ENCODE data around the gene SCIMP.
"Not testable (repeated sequence)": the region's sequence is repeated elsewhere in the genome, so short reads cannot be mapped to it uniquely, and the experiment has no call there.

SCIMP gene

DNA sequence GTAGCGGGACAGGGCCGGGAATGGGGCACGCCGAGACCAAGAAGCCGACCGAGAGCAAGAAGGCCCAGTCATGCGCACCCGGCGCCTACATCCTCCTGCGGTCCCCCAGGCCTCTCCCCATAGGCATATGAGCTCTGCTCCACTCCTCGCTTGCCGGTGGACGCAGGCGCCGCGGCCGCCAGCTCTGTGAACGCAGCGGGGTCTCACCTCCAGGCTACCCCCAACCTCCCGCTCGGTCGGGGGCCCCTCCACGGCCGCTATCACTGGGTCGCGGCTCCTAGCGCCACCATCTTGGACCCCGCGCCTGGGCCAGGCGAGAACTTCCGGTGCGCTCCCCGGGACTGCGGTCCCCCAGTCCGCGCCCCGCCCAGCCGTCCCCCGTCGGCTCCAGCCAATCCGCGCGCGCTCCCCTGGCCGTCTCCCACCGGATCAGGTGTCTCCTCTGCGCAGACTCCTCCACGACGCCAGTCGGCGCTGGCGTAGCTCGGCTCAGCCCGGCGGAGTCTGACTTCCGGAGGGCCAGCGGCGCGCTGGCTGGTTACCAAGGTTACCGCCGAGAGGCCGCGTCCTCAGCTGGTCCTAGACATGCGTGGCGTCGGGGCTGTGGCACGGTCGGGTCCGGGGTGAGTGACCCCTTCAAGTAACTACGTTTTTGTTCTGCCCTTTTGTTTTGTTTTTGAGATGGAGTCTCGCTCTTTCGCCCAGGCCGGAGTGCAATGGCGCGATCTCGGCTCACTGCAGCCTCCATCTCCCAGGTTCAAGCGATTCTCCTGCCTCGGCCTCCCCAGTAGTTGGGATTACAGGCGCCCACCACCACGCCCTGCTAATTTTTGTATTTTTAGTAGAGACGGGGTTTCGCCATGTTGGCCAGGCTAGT, 42.9 kb downstream of the SCIMP start, which contains the start of gene ZNF594:
Gene ZNF594 (minus strand): TSS at position 328 of the 877 bp plus-strand sequence. CDS start 7,612 bp downstream, outside the sequence.
- DNase-seq (ENCODE audit: low read depth in 3 of 3, low spot score in 1 of 3), result peak; percentile 92 to 93 (median 92)

DNA sequence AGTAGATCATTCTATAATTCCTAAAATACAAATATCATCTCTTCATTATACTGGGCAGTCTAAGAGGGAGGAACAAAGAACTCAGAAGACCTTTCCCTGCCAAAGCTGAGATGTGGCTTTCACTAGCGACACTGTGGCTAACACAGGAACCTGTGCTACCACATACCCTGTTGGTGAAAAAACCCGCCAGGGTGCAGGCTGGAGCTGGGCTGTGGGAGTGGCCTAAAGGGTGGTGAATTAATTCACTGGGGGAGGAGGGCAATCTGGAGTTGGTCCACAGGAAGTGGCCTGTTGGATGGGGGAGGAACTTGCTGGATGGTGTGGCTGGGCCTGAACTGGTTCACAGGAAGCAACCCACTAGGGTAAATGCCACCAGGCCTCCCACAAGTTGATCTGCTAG, 50.4 kb downstream of the SCIMP start:
- DNase-seq (ENCODE audit: low read depth in 3 of 3, low spot score in 1 of 3), result no peak

DNA sequence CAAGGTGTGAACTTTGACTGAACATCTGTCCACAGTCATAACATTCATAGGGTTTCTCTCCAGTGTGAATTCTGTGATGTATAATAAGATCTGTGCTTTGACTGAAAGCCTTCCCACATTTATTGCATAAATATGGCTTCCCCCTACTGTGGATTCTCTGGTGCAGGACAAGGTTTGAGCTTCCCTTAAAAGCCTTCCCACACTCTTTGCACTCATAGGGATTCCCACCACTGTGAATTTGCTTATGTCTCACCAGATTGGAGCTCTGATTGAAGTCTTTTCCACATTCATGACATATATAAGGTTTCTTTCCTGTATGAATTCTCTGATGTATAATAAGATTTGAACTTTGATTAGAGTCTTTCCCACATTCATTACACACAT, 51.3 kb downstream of the SCIMP start:
- no peak for DNase-seq (ENCODE audit: low read depth in 3 of 3, low spot score in 1 of 3)

DNA sequence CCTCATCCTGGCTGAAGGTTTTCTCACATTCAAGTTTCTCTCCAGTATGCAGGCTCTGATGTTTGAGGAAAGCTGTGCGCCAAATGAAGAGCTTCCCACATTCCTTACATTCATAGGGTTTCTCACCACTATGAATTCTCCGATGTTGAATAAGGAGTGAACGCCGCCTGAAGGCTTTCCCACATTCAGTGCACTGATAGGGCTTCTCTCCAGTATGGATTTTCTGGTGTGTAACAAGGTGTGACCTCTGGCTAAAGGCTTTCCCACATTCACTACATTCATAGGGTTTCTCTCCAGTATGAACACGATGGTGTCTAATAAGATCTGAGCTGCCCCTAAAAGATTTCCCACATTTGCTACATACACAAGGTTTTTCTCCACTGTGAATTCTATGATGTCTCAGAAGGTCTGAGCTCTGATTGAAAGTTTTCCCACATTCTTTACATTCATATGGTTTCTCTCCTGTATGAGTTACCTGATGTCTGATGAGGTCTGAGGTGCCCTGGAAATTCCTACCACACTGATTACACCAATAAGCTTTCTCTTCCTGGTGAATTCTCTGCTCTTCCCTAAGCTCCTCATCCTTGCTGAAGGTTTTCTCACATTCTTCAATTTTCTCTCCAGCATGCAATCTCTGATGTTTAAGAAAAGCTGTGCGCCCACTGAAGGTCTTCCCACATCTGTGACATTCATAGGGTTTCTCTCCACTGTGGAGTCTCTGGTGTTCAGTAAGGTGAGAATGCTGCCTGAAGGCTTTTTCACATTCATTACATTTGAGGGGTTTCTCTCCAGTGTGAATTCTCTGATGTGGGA, 51.9 kb downstream of the SCIMP start:
- DNase-seq (ENCODE audit: low read depth in 3 of 3, low spot score in 1 of 3), result no peak

DNA sequence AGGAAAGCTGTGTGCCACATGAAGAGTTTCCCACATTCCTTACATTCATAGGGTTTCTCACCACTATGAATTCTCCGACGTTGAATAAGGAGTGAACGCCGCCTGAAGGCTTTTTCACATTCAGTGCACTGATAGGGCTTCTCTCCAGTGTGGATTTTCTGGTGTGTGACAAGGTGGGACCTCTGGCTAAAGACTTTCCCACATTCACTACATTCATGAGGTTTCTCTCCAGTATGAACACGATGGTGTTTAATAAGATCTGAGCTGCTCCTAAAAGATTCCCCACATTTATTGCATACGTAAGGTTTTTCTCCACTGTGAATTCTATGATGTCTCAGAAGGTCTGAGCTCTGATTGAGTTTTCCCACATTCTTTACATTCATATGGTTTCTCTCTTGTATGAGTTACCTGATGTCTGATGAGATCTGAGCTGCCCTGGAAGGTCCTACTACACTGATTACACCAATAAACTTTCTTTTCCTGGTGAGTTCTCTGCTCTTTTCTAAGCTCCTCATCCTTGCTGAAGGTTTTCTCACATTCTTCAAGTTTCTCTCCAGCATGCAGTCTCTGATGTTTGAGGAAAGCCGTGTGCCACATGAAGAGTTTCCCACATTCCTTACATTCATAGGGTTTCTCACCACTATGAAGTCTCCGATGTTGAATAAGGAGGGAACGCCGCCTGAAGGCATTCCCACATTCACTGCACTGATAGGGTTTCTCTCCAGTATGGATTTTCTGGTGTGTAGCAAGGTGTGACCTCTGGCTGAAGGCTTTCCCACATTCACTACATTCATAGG, 53.0 kb downstream of the SCIMP start:
- DNase-seq (ENCODE audit: low read depth in 3 of 3, low spot score in 1 of 3), result no peak

DNA sequence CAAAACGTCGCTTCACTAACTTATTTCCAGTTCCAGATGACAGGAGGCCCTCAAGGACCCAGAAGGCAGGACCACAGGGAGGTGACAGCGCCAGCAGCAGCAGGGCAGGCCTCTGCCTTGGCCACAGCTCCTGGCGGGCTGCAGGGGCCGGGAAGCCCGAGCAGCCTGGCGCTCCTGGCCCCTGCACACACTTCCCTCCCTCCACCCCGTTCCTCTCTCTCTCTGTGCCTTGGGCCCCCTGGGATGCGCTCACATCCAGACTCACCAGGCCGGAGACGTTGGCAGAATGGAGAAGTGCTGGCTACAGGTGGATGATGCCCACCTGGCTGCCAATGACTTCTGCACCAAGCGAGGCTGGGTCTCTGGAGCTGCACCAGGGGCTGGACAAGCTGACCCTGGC, 55.7 kb downstream of the SCIMP start:
- no peak for DNase-seq (ENCODE audit: low read depth in 3 of 3, low spot score in 1 of 3)

DNA sequence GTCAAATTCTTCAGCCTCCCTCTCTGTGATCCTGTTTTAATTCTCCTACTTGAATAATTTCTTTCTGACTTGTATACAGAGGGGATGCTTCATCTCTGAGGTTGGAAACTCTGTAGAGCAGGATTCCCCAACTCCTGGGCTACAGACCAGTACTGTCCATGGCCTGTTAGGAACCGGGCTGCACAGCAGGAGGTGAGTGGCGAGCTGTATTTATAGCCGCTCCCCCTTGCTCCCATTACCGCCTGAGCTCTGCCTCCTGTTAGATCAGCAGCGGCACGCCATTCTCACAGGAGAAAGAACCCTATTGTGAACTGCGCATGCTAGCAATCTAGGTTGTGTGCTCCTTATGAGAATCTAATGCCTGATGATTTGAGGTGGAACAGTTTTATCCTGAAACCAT, 59.6 kb downstream of the SCIMP start:
- DNase-seq (ENCODE audit: low read depth in 3 of 3, low spot score in 1 of 3), result not testable (repeated sequence)

DNA sequence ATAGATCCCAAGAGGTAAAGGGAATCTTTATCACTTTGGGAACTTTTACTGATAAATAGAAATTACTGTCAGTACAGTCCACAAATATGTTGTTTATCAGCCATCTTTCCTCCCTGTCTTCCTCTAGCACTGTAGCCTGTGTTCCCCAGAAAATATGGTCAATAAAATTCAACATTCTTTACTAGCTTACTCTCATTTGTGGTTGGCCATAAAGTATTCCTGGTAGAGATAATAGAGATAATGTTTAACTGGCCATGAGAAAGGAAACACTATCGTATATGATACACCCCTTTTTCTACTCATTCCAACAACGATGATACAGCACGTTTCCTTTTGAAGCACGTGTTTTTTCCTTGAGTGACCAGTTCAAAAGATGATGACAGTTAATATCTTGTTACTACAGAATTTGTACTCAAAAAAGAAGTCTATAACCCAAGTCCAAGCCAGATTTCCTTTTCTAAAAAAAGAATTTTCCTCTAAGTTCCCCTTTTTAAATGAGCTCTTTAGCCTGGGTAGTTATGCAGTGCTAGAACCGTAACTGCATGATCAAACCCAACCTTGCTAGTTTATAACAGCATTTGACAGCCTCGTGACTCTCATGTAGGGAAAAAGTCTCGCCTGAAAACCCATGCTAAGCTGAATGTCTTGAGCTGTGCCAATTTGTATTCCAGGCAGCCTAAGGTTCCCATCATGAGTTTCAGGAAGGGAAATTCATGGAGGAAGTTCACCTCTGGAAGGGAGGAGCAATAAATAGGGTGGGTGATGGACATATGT, 68.7 kb downstream of the SCIMP start:
- not testable (repeated sequence) for DNase-seq (ENCODE audit: low read depth in 3 of 3, low spot score in 1 of 3)

DNA sequence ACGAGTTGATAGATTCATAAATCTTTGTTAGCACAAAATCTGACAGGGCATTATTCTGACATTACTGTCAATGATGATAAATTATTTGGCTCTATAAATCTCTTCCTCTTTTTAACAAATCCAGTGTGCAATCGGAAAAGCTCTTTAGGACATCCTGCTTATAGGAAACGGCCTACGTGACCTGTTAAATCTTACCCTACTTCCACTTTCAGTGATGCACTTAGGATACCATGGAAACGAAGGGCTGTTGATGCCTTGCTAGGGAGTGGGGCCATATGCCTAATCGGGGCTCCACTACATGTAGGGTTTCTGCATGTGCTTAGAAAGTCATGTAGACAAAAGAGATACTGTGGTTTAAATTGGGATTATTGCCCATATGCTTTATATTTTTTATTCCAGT, 70.2 kb downstream of the SCIMP start:
- DNase-seq (ENCODE audit: low read depth in 3 of 3, low spot score in 1 of 3), result no peak

DNA sequence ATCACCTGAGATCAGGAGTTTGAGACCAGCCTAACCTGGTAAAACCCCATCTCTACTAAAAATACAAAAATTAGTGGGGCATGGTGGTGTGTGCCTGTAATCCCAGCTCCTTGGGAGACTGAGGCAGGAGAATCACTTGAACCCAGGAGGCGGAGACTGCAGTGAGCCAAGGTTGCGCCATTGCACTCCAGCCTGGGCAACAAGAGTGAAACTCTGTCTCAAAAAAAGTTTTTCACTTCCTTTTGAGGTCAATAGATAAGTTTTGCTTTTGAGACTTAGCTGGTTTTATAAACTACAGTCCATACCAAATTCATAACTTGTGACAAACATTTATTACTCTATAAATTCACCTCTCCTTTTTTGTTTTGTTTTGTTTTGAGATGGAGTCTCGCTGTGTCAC, 72.9 kb downstream of the SCIMP start:
- DNase-seq (ENCODE audit: low read depth in 3 of 3, low spot score in 1 of 3), result not testable (repeated sequence)

DNA sequence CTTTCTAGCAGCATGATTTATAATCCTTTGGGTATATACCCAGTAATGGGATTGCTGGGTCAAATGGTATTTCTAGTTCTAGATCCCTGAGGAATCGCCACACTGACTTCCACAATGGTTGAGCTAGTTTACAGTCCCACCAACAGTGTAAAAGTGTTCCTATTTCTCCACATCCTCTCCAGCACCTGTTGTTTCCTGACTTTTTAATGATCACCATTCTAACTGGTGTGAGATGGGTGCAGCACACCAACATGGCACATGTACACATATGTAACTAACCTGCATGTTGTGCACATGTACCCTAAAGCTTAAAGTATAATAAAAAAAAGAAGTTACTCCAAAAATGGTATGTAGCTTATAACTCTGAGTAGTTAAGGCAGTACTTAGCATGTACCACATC, 74.0 kb downstream of the SCIMP start:
- not testable (repeated sequence) for DNase-seq (ENCODE audit: low read depth in 3 of 3, low spot score in 1 of 3)

Measured in stimulated activated CD4-positive, alpha-beta T cell treated with anti-CD3 and anti-CD28 coated beads, TNF-alpha, amount 100 ng/mL, for 1 hour (primary cell).